AG08395 (cell line): ENCODE measurements around the gene ACOXL.
"Not testable (repeated sequence)": the region's sequence is repeated elsewhere in the genome, so short reads cannot be mapped to it uniquely, and the experiment has no call there.

ENCODE experiments used
- DNase-seq: peaks from one replicate; pipeline ENCODE4 v3.0.0; 2012; ENCODE audit warnings: mixed read lengths, low spot score

The ACOXL gene

GRCh38 chr2:110927526-110927925 is 195.2 kb downstream of the ACOXL start:
- no peak for DNase-seq

GRCh38 chr2:110929528-110929927 is 197.2 kb downstream of the ACOXL start:
- DNase-seq = no peak

DNA sequence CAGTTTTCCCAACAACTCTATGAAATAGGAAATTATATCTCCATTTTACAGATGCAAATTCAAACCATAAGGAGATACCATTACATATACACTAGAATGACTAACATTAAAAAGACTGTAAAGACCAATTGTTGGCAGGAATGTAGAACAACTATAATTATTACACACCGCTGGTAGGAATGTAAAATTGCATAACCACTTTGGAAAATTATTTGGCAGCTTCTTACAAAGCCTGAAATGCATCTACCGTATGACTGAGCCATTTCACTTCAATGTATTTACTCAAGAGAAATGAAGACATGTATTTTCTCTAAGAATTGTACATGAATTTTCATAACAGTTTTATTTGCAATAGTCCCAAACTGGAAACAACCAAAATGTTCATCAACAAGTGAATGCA is 199.3 kb downstream of the ACOXL start:
- DNase-seq = no peak

GRCh38 chr2:110933420-110933819 is 201.0 kb downstream of the ACOXL start:
- no peak for DNase-seq

GRCh38 chr2:110934948-110935347 is 202.6 kb downstream of the ACOXL start:
- no peak for DNase-seq

DNA sequence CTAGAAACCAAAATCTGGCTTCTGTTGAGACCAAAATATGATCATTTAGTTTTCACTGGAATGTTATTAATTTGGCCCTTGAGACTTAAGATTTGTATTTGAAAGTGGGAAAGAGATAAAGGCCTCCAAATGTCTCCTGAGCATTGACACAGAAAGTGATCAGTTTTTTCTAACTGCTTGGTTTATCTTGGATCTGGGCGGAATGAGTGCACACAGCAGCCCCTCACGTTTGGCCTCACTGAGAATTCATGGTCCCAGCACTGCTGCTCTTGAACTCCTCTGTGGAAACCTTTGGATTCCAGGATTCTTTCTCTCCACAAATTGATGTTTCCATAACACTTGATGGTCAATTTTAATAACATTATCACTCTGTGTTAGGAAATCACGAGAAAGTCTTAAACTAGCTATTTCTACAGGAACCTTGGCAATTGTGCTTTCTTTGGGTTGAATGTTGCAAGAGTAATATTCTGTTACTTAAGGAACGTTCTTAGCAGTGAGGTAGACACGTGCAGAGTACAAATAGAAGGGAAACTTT is 208.1 kb downstream of the ACOXL start:
- no peak for DNase-seq

- no peak for DNase-seq
These were observed 208.9 kb downstream of the ACOXL start for GRCh38 chr2:110941226-110941625.

DNA sequence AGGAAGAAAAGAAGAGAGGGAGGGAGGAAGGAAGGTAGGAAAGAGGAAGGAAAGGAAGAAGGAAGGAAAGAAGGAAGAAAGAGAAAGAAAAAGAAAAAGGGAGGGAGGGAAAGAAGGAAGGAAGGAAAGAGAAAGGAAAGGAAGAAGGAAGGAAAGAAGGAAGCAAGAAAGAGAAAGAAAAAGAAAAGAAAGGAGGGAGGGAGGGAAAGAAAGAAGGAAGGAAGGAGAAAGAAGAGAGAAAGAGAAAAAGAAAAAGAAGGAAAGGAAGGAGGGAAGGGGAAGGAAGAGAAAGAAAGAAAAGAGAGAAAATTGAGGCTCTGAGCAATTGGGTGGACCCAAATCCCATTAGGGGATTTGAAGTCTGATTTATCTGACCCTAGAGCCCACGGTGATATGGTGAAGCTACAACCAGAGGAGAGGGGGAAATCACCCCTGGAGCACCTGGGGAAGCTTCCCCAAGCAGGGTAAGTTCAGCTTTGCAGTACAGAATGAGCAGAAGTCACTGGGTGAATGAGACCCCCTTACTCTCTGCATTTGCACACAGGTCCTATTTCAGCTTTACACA is 210.8 kb downstream of the ACOXL start:
- no peak for DNase-seq

DNA sequence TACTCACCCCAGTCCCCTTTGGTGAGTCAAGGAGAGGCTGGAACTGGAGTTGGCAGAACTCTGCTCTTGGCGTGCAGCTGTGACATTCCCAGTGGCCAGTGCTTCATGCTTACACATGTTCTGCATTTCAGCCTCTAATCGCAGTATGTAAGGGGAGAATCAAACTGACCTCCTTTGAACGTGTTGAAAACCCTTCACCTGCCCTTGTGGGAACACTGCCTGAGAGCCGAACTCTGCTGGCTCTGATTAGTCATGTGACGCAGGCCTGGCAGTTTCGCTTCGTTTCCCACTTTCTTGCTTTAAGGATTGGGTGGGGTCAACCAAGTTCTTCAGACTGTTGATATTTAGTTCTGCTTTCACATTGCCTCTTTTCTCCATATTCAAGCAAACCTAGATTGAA is 214.5 kb downstream of the ACOXL start:
- no peak for DNase-seq

DNA sequence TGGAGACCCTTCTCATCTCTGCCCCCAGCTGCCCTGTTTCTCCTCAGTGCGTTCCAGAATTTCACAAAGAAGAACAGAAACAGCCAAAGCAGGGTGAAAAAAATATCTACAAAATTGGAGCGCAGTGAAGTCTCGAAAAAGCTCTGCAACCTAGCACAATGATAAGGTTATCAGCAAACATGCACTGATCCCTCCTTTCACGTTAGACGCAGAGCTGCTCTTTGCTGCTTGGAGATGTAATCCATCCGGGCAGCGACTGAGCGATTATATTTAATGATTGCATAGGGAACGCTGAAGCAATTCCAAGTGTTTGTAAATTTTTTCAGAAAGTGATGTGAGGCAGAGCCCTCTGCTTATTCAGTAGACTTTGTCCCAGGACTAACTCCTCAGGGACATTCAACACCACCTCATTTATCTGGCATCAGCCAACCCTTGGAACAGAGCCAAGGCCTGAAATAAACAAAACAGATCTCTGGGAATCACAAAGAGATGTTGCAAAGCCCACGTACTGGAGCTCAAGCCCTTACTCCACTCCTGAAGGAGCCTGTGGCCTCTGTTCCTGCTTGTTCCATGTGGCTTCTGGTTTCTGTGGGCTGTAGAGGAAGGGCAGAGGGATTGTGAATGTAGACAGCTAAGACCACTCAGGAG is 215.8 kb downstream of the ACOXL start:
- DNase-seq = no peak

DNA sequence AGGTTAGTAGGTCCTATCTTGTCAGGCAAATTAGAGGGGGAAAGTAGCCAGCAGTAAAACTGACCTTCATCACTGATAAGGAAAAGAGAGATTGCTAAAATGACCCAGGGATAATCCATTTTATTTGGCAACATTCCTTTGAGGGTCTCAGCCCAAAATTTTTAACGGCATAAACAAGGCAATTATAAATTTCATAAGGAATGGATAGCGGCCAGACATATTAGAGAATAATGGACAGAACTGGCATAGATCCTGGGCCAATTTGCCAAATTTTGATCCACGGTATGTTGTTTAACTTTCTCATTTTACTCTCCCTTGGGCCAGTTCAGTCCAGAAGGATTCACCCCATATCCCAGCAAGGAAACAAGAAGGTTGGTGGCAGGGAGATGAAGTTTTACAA is 217.9 kb downstream of the ACOXL start:
- no peak for DNase-seq

DNA sequence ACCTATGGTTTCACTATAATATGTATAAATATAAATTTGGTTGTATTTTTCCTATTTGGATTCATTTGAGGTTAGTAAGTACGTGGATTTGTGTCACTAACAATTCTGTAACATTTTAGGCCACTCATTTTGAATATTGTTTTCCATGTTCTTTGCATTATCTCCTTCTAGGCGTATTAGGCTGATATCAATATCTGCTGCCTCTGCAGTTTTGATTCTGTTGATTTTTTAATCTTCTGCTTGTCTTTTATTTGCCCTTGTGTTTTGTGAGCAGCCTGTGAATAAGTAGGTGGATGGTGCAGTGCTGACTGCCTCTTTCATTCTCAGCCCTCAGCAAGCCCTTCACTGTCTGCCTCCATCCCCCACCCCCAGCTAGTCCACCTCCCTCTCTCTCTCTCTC is 222.7 kb downstream of the ACOXL start:
- no peak for DNase-seq

- DNase-seq = no peak
These were observed 223.2 kb downstream of the ACOXL start for GRCh38 chr2:110955556-110955955.

- no peak for DNase-seq
These were observed 224.9 kb downstream of the ACOXL start for GRCh38 chr2:110957293-110957692.

- DNase-seq = no peak
These were observed 226.2 kb downstream of the ACOXL start for GRCh38 chr2:110958346-110959119.

GRCh38 chr2:110959198-110959597 is 226.8 kb downstream of the ACOXL start:
- no peak for DNase-seq

GRCh38 chr2:110960281-110960680 is 227.9 kb downstream of the ACOXL start:
- DNase-seq = no peak

- DNase-seq = no peak
These were observed 228.6 kb downstream of the ACOXL start for GRCh38 chr2:110960954-110961353.

- not testable (repeated sequence) for DNase-seq
These were observed 229.3 kb downstream of the ACOXL start for GRCh38 chr2:110961643-110962042.

DNA sequence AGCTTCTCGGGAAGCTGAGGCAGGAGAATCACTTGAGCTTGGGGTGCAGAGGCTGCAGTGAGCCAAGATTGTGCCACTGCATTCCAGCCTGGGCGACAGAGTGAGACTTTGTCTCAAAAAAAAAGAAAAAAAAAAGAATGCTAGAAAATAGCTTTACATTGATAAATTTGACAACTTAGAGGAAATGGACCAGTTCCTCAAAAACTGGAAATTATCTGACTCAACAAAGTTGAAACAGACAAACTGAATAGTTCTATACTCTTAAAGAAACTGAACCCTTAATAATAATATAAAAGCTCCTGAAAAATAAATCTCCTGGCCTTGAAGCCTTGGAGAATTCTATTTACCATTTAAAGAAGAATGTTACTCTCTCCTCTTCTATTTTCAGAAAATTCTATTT is 237.3 kb downstream of the ACOXL start:
- no peak for DNase-seq

GRCh38 chr2:110970201-110970600 is 237.8 kb downstream of the ACOXL start:
- DNase-seq = no peak

- no peak for DNase-seq
These were observed 239.4 kb downstream of the ACOXL start for GRCh38 chr2:110971811-110972210.

DNA sequence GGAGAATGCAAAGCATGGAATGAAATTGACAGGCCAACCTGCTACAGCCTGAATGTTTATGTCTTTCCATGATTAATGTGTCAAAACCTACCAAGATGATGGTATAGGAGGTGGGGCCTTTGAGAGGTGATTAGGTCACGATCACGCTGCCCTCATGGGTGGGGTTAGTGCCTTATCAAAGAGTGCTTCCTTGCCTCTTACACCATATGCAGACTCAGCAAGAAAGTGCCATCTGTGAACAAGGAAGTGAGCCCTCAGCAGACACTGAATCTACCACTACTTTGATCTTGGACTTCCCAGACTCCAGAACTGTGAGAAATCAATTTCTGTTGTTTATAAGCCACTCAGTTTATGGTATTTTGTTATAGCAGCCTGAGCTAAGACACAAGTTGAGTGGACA is 240.9 kb downstream of the ACOXL start:
- no peak for DNase-seq
